ENCODE results near the gene PTPRA.
"Not testable (repeated sequence)": the region's sequence is repeated elsewhere in the genome, so short reads cannot be mapped to it uniquely, and the experiment has no call there.

Gene PTPRA

GRCh38 chr20:3010985-3011723 is 137.9 kb downstream of the PTPRA start:
- DNase-seq, result no peak

GRCh38 chr20:3011752-3012151 is 138.5 kb downstream of the PTPRA start:
- DNase-seq, result no peak

- no peak for DNase-seq
Measured at GRCh38 chr20:3013771-3014170, 140.5 kb downstream of the PTPRA start.

- DNase-seq, result no peak
Measured at GRCh38 chr20:3014179-3014578, 140.9 kb downstream of the PTPRA start.

GRCh38 chr20:3014662-3015061 is 141.4 kb downstream of the PTPRA start:
- no peak for DNase-seq

- DNase-seq, result not testable (repeated sequence)
Measured at GRCh38 chr20:3015302-3015701, 142.0 kb downstream of the PTPRA start.

GRCh38 chr20:3021327-3021726 is 148.0 kb downstream of the PTPRA start:
- DNase-seq, result no peak

GRCh38 chr20:3021777-3022176 is 148.5 kb downstream of the PTPRA start:
- DNase-seq, result no peak

GRCh38 chr20:3022559-3023490 is 149.5 kb downstream of the PTPRA start:
- not testable (repeated sequence) for DNase-seq

- no peak for DNase-seq
Measured at GRCh38 chr20:3027987-3028386, 154.7 kb downstream of the PTPRA start.

- DNase-seq, result no peak
Measured at GRCh38 chr20:3031524-3032147, 158.4 kb downstream of the PTPRA start.

- no peak for DNase-seq
Measured at GRCh38 chr20:3032624-3033023, 159.3 kb downstream of the PTPRA start.

GRCh38 chr20:3037654-3038053 is 164.4 kb downstream of the PTPRA start:
- no peak for DNase-seq

GRCh38 chr20:3038454-3038853 is 165.2 kb downstream of the PTPRA start:
- DNase-seq, result no peak

- no peak for DNase-seq
Measured at GRCh38 chr20:3039426-3039825, 166.1 kb downstream of the PTPRA start.

- DNase-seq, result no peak
Measured at GRCh38 chr20:3040086-3040485, 166.8 kb downstream of the PTPRA start.

GRCh38 chr20:3041854-3042409 is 168.7 kb downstream of the PTPRA start:
- no peak for DNase-seq

GRCh38 chr20:3042625-3043024 is 169.3 kb downstream of the PTPRA start:
- DNase-seq, result no peak

- DNase-seq, result no peak
Measured at GRCh38 chr20:3043322-3043721, 170.0 kb downstream of the PTPRA start, which contains the start of gene GNRH2. TSS of gene GNRH2 (plus strand) at chr20:3043622. CDS start at chr20:3044415, 793 bp downstream.

- DNase-seq, result no peak
Measured at GRCh38 chr20:3044336-3044965, 171.2 kb downstream of the PTPRA start.

- peak; percentile 86 for DNase-seq
Measured at GRCh38 chr20:3045042-3045815, 171.9 kb downstream of the PTPRA start.

Data from hematopoietic multipotent progenitor cell treated with erythropoietin and hydrocortisone succinate and interleukin-3 and kit ligand, for 6 days (in vitro differentiated cells).